Stimulated activated CD4-positive, alpha-beta T cell treated with anti-CD3 and anti-CD28 coated beads, TNF-alpha, amount 100 ng/mL, for 24 hours (primary cell): Measurements from ENCODE around the gene GUCD1.

Experiments
- DNase-seq, 3 experiments: peaks; one replicate each; pipeline ENCODE4 v3.0.0-alpha.2; 2020; ENCODE audit warnings: low read depth in 3 of 3

Gene GUCD1

GRCh38 chr22:24529898-24530297, 25.0 kb downstream of the GUCD1 start:
- DNase-seq = no peak

GRCh38 chr22:24526191-24526590, 28.7 kb downstream of the GUCD1 start:
- DNase-seq = no peak

- DNase-seq = peak; percentile 49 to 81 (median 59)
Measured at GRCh38 chr22:24525416-24526037, 29.4 kb downstream of the GUCD1 start.

- DNase-seq = no peak
Measured at GRCh38 chr22:24523873-24524272, 31.1 kb downstream of the GUCD1 start.

GRCh38 chr22:24521791-24522245, 33.1 kb downstream of the GUCD1 start:
- DNase-seq = peak in 1 of 3 experiments; percentile 34

- no peak for DNase-seq
Measured at GRCh38 chr22:24519496-24519895, 35.4 kb downstream of the GUCD1 start.

GRCh38 chr22:24518771-24519485, 36.0 kb downstream of the GUCD1 start:
- no peak for DNase-seq

GRCh38 chr22:24518228-24518627, 36.7 kb downstream of the GUCD1 start:
- no peak for DNase-seq

GRCh38 chr22:24517446-24517845, 37.5 kb downstream of the GUCD1 start:
- no peak for DNase-seq

GRCh38 chr22:24516301-24516737, 38.6 kb downstream of the GUCD1 start:
- DNase-seq = no peak

- DNase-seq = no peak
Measured at GRCh38 chr22:24515027-24515338, 40.0 kb downstream of the GUCD1 start.

GRCh38 chr22:24514241-24515026, 40.5 kb downstream of the GUCD1 start:
- DNase-seq = no peak

- DNase-seq = no peak
Measured at GRCh38 chr22:24513378-24514240, 41.3 kb downstream of the GUCD1 start.

- no peak for DNase-seq
Measured at GRCh38 chr22:24512043-24512442, 42.9 kb downstream of the GUCD1 start.

GRCh38 chr22:24510637-24511625, 44.0 kb downstream of the GUCD1 start:
- DNase-seq = no peak

- DNase-seq = no peak
Measured at GRCh38 chr22:24507716-24508115, 47.2 kb downstream of the GUCD1 start.

- no peak for DNase-seq
Measured at GRCh38 chr22:24506802-24507438, 48.0 kb downstream of the GUCD1 start.

GRCh38 chr22:24504956-24505736, 49.8 kb downstream of the GUCD1 start:
- DNase-seq = no peak

- DNase-seq = no peak
Measured at GRCh38 chr22:24504540-24504939, 50.4 kb downstream of the GUCD1 start.
